H1 (cell line): ENCODE data around the gene LIPF.

Experiments
- CREB1 ChIP-seq: IDR thresholded peaks from 2 replicates; pipeline ENCODE4 v1.6.1; 2012; ENCODE audit warnings: inconsistent platforms
- POLR2AphosphoS5 ChIP-seq: IDR thresholded peaks from 2 replicates; pipeline ENCODE4 v1.6.1; 2011; ENCODE audit warnings: low read depth, low read length
- TF ChIP-seq, protein P1 (sequence below), 3 experiments: IDR thresholded peaks; 1 replicate in 2 of 3; 2 replicates in 1 of 3; pipeline versions ENCODE4 v1.5.1 to v1.6.1; 2011; ENCODE audit warnings: low read length in 3 of 3, mild to moderate bottlenecking in 3 of 3, inconsistent platforms in 2 of 3, low read depth in 1 of 3, moderate library complexity in 1 of 3; ENCODE audit not compliant: insufficient read depth in 1 of 3; ENCODE audit errors: control extremely low read depth in 1 of 3
- TF ChIP-seq, protein P2 (sequence below): IDR thresholded peaks from 2 replicates; pipeline ENCODE4 v1.6.1; 2012; ENCODE audit warnings: low read length, inconsistent platforms

- TF ChIP-seq, protein P1, sequence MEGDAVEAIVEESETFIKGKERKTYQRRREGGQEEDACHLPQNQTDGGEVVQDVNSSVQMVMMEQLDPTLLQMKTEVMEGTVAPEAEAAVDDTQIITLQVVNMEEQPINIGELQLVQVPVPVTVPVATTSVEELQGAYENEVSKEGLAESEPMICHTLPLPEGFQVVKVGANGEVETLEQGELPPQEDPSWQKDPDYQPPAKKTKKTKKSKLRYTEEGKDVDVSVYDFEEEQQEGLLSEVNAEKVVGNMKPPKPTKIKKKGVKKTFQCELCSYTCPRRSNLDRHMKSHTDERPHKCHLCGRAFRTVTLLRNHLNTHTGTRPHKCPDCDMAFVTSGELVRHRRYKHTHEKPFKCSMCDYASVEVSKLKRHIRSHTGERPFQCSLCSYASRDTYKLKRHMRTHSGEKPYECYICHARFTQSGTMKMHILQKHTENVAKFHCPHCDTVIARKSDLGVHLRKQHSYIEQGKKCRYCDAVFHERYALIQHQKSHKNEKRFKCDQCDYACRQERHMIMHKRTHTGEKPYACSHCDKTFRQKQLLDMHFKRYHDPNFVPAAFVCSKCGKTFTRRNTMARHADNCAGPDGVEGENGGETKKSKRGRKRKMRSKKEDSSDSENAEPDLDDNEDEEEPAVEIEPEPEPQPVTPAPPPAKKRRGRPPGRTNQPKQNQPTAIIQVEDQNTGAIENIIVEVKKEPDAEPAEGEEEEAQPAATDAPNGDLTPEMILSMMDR (IDR thresholded peaks at IDR 0.05; ENCODE audit: control extremely low read depth in 1 of 3, insufficient read depth in 1 of 3, low read depth in 1 of 3, low read length in 3 of 3) = no peak
- no peak for TF ChIP-seq CREB1
- TF ChIP-seq, protein P2, sequence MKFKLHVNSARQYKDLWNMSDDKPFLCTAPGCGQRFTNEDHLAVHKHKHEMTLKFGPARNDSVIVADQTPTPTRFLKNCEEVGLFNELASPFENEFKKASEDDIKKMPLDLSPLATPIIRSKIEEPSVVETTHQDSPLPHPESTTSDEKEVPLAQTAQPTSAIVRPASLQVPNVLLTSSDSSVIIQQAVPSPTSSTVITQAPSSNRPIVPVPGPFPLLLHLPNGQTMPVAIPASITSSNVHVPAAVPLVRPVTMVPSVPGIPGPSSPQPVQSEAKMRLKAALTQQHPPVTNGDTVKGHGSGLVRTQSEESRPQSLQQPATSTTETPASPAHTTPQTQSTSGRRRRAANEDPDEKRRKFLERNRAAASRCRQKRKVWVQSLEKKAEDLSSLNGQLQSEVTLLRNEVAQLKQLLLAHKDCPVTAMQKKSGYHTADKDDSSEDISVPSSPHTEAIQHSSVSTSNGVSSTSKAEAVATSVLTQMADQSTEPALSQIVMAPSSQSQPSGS = no peak
- no peak for TF ChIP-seq POLR2AphosphoS5
These were observed 17.1 kb upstream of the LIPF start for GRCh38 chr10:88647061-88647615.
